HepG2 (cell line): ENCODE measurements around the gene NDRG3. TPM values are rescaled to one million over a fixed set of nuclear protein-coding genes. Genes with fewer than 3 reads are reported as not detected.

Experiments
- CAMTA2 ChIP-seq: sonication (generic); formaldehyde crosslinking; IDR thresholded peaks from 2 replicates; pipeline ENCODE4 v1.4.0; 2020; ENCODE audit warnings: mild to moderate bottlenecking, missing genetic modification reagents, borderline replicate concordance
- FOXK1 ChIP-seq: sonication (generic); formaldehyde crosslinking; IDR thresholded peaks from 2 replicates; pipeline ENCODE4 v1.4.0; 2020; ENCODE audit warnings: low read depth, missing genetic modification reagents, borderline replicate concordance
- KAT2B ChIP-seq: fragments of 150-350 bp; IDR thresholded peaks from 2 replicates; pipeline ENCODE4 v1.6.1; 2014; ENCODE audit warnings: low read depth, low read length, borderline replicate concordance
- MEIS1 ChIP-seq: sonication (generic); formaldehyde crosslinking; IDR thresholded peaks from 2 replicates; pipeline ENCODE4 v1.9.0; 2021; ENCODE audit warnings: mild to moderate bottlenecking, missing genetic modification reagents, moderate library complexity, borderline replicate concordance
- NFE2L1 ChIP-seq: sonication (generic); formaldehyde crosslinking; IDR thresholded peaks from 2 replicates; pipeline ENCODE4 v1.4.0; 2020; ENCODE audit warnings: missing genetic modification reagents, mild to moderate bottlenecking, borderline replicate concordance
- PHB2 ChIP-seq: fragments of 450-650 bp; IDR thresholded peaks from 2 replicates; pipeline ENCODE4 v1.6.1; 2018; ENCODE audit not compliant: partially characterized antibody
- SP5 ChIP-seq: IDR thresholded peaks from 2 replicates; pipeline ENCODE4 v1.6.1; 2016; ENCODE audit warnings: low read depth, borderline replicate concordance
- ZBTB20 ChIP-seq: sonication (generic); formaldehyde crosslinking; IDR thresholded peaks from 2 replicates; pipeline ENCODE4 v1.8.1; 2023; ENCODE audit warnings: missing genetic modification reagents, low read depth, mild to moderate bottlenecking, borderline replicate concordance
- ZBTB21 ChIP-seq: sonication (generic); formaldehyde crosslinking; IDR thresholded peaks from 2 replicates; pipeline ENCODE4 v1.4.0; 2020; ENCODE audit warnings: missing genetic modification reagents
- ZFP41 ChIP-seq: sonication (generic); formaldehyde crosslinking; IDR thresholded peaks from 2 replicates; pipeline ENCODE4 v1.4.0; 2020; ENCODE audit warnings: mild to moderate bottlenecking, missing genetic modification reagents, borderline replicate concordance
- ZNF354B ChIP-seq: sonication (generic); formaldehyde crosslinking; IDR thresholded peaks from 2 replicates; pipeline ENCODE4 v1.8.0; 2022; ENCODE audit warnings: mild to moderate bottlenecking, missing genetic modification reagents
- ZNF644 ChIP-seq: IDR thresholded peaks from 2 replicates; pipeline ENCODE4 v1.6.1; 2016; ENCODE audit warnings: low read depth
- ZNF850 ChIP-seq: sonication (generic); formaldehyde crosslinking; conservative IDR thresholded peaks from 2 replicates; pipeline ENCODE4 v1.9.0; 2021; ENCODE audit warnings: mild to moderate bottlenecking, missing genetic modification reagents
- polyA plus RNA-seq, 8 experiments: library from polyadenylated mRNA; depleted of rRNA in 3 of 8; stranded (reverse) in 7 of 8; unstranded in 1 of 8; fragments of >200 nt; fragmentation: Illumina TruSeq in 4 of 8; extraction: Trizol in 4 of 8; gene quantifications; 2 replicates each; pipeline versions ENCODE4 v1.2.1 to v1.2.3, GENCODE V29; 2011 to 2016; ENCODE audit warnings: low read depth in 4 of 8, missing spikeins in 1 of 8, mixed read lengths in 1 of 8; ENCODE audit not compliant: insufficient read depth in 1 of 8
- total RNA-seq, 5 experiments: library from RNA; depleted of rRNA; stranded (reverse); fragments of >200 nt; fragmentation: Illumina TruSeq; extraction: Trizol; gene quantifications; 2 replicates each; pipeline ENCODE4 v1.2.3, GENCODE V29; 2016; ENCODE audit warnings: low read depth in 1 of 5
- TF ChIP-seq, protein P1 (sequence below): sonication (generic); formaldehyde crosslinking; IDR thresholded peaks from 2 replicates; pipeline ENCODE4 v1.4.0; 2020; ENCODE audit warnings: missing genetic modification reagents, mild to moderate bottlenecking, borderline replicate concordance
- TF ChIP-seq, protein P2 (sequence below): sonication (generic); formaldehyde crosslinking; IDR thresholded peaks from 2 replicates; pipeline ENCODE4 v1.4.0; 2020; ENCODE audit warnings: missing genetic modification reagents
- TF ChIP-seq, protein P3 (sequence below): sonication (generic); formaldehyde crosslinking; IDR thresholded peaks from 2 replicates; pipeline ENCODE4 v1.5.1; 2020; ENCODE audit warnings: missing genetic modification reagents, mild to moderate bottlenecking, borderline replicate concordance
- TF ChIP-seq, protein P4 (sequence below): IDR thresholded peaks from 2 replicates; pipeline ENCODE4 v1.6.1; 2018; ENCODE audit warnings: missing genetic modification reagents, mild to moderate bottlenecking, missing compliant biosample characterization

Gene NDRG3
- total and polyA plus RNA-seq, 2 of the 13 experiments (the other 11 are each of a cell fraction or from before 2014, with no cell fraction given), result 36.0 to 40.5 TPM

DNA sequence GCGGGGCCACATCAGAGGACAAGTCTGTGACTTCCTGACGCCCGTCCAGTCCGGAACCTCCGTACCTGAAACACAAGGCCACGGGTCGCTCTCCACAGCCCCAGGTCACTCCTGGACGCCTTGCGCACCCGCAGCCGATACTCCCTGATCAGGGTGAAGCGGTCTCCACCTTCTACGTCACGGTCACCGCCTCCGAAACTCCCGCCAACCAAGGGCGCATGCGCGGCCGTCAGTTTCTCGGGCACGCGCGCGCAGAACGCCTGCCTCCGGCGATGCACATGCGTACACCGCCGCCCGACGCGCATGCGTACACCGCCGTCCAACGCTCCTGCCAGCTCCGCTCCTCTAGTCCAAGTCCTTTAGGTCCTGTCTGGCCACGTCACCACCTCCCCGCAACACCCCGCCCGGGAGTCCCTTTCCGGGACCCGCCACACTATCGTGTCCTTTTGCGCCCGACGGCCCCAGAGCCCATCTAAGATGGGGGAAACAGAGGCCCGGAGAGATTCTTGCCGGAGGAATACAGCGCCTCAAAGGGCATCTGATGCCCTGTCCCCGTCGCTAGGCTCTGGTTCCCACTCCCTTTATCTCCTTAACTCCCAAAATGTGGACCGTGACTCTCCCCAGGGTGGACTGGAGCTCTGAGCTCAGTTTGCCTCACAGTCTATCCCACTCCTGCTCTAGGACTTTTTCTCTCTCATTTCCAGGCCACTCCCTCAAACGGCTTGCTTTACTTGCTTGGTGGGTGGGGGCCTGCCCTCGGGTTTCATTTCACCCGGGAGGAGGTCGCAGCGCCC lies 27.9 kb upstream of the NDRG3 start, which contains the start of gene DSN1 (continued):
- TF ChIP-seq PHB2 (no peak), SP5 (peak; percentile 35), FOXK1 (CRISPR knock-in tag) (peak; percentile 69), NFE2L1 (CRISPR knock-in tag) (0 out of 2 replicates have a peak, but pooled peaks have one; percentile 27), ZNF354B (CRISPR knock-in tag) (peak; percentile 98; the same call in 1 of the 2 replicates), ZBTB20 (CRISPR knock-in tag) (peak; percentile 18; the same call in 1 of the 2 replicates), KAT2B (no peak), MEIS1 (CRISPR knock-in tag) (peak; percentile 81), ZBTB21 (peak; percentile 86), ZFP41 (CRISPR knock-in tag) (0 out of 2 replicates have a peak, but pooled peaks have one; percentile 31), ZNF644 (CRISPR knock-in tag) (no peak), ZNF850 (peak; percentile 78), CAMTA2 (CRISPR knock-in tag) (peak; percentile 90)
- TF ChIP-seq, protein P1, sequence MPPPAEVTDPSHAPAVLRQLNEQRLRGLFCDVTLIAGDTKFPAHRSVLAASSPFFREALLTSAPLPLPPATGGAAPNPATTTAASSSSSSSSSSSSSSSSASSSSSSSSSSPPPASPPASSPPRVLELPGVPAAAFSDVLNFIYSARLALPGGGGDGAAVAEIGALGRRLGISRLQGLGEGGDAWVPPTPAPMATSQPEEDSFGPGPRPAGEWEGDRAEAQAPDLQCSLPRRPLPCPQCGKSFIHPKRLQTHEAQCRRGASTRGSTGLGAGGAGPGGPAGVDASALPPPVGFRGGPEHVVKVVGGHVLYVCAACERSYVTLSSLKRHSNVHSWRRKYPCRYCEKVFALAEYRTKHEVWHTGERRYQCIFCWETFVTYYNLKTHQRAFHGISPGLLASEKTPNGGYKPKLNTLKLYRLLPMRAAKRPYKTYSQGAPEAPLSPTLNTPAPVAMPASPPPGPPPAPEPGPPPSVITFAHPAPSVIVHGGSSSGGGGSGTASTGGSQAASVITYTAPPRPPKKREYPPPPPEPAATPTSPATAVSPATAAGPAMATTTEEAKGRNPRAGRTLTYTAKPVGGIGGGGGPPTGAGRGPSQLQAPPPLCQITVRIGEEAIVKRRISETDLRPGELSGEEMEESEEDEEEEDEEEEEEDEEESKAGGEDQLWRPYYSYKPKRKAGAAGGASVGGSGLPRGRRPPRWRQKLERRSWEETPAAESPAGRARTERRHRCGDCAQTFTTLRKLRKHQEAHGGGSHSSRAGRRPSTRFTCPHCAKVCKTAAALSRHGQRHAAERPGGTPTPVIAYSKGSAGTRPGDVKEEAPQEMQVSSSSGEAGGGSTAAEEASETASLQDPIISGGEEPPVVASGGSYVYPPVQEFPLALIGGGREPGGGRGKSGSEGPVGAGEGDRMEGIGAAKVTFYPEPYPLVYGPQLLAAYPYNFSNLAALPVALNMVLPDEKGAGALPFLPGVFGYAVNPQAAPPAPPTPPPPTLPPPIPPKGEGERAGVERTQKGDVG (CRISPR knock-in tag), result 0 out of 2 replicates have a peak, but pooled peaks have one; percentile 6
- TF ChIP-seq, protein P2, sequence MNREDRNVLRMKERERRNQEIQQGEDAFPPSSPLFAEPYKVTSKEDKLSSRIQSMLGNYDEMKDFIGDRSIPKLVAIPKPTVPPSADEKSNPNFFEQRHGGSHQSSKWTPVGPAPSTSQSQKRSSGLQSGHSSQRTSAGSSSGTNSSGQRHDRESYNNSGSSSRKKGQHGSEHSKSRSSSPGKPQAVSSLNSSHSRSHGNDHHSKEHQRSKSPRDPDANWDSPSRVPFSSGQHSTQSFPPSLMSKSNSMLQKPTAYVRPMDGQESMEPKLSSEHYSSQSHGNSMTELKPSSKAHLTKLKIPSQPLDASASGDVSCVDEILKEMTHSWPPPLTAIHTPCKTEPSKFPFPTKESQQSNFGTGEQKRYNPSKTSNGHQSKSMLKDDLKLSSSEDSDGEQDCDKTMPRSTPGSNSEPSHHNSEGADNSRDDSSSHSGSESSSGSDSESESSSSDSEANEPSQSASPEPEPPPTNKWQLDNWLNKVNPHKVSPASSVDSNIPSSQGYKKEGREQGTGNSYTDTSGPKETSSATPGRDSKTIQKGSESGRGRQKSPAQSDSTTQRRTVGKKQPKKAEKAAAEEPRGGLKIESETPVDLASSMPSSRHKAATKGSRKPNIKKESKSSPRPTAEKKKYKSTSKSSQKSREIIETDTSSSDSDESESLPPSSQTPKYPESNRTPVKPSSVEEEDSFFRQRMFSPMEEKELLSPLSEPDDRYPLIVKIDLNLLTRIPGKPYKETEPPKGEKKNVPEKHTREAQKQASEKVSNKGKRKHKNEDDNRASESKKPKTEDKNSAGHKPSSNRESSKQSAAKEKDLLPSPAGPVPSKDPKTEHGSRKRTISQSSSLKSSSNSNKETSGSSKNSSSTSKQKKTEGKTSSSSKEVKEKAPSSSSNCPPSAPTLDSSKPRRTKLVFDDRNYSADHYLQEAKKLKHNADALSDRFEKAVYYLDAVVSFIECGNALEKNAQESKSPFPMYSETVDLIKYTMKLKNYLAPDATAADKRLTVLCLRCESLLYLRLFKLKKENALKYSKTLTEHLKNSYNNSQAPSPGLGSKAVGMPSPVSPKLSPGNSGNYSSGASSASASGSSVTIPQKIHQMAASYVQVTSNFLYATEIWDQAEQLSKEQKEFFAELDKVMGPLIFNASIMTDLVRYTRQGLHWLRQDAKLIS, result no peak
- TF ChIP-seq, protein P3, sequence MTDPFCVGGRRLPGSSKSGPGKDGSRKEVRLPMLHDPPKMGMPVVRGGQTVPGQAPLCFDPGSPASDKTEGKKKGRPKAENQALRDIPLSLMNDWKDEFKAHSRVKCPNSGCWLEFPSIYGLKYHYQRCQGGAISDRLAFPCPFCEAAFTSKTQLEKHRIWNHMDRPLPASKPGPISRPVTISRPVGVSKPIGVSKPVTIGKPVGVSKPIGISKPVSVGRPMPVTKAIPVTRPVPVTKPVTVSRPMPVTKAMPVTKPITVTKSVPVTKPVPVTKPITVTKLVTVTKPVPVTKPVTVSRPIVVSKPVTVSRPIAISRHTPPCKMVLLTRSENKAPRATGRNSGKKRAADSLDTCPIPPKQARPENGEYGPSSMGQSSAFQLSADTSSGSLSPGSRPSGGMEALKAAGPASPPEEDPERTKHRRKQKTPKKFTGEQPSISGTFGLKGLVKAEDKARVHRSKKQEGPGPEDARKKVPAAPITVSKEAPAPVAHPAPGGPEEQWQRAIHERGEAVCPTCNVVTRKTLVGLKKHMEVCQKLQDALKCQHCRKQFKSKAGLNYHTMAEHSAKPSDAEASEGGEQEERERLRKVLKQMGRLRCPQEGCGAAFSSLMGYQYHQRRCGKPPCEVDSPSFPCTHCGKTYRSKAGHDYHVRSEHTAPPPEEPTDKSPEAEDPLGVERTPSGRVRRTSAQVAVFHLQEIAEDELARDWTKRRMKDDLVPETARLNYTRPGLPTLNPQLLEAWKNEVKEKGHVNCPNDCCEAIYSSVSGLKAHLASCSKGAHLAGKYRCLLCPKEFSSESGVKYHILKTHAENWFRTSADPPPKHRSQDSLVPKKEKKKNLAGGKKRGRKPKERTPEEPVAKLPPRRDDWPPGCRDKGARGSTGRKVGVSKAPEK (CRISPR knock-in tag), result no peak
- TF ChIP-seq, protein P4, sequence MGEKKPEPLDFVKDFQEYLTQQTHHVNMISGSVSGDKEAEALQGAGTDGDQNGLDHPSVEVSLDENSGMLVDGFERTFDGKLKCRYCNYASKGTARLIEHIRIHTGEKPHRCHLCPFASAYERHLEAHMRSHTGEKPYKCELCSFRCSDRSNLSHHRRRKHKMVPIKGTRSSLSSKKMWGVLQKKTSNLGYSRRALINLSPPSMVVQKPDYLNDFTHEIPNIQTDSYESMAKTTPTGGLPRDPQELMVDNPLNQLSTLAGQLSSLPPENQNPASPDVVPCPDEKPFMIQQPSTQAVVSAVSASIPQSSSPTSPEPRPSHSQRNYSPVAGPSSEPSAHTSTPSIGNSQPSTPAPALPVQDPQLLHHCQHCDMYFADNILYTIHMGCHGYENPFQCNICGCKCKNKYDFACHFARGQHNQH (CRISPR knock-in tag), result peak; percentile 86
